GM12892 (cell line): ENCODE data around the gene PDE1C.

Experiments
- POLR2A ChIP-seq: IDR thresholded peaks from 2 replicates; pipeline ENCODE4 v1.6.1; 2011; ENCODE audit warnings: low read depth, low read length, control low read depth
- POLR2AphosphoS5 ChIP-seq: IDR thresholded peaks from 2 replicates; pipeline ENCODE4 v1.6.1; 2011; ENCODE audit warnings: low read depth, low read length, control low read depth
- TAF1 ChIP-seq: IDR thresholded peaks from 2 replicates; pipeline ENCODE4 v1.6.1; 2011; ENCODE audit warnings: low read depth, mild to moderate bottlenecking, control low read depth, low read length, borderline replicate concordance

DNA sequence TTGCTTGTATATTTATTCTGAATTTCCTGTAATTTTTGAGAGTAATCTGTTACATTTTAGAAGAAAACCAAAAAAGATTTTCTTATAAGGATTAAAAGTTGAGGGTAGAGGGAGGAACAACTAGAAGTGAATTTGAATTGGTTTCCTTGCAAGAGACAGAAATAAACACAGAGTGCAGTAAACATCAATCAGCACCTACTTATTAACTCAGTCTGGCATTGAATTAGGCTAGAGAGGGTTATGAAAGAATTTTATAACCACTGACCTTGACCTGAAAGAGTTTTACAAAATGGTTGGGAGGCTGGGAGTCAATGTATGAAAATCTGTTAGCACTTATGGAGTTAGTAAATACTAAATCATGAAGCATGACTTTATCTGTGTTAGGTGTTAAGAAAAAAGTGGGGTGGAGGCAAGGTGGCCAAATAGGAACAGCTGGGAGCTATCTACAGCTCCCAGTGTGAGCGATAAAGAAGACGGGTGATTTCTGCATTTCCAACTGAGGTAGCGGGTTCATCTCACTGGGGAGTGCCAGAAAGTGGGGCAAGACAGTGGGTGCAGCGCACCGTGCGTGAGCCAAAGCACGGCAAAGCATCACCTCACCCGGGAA is 106.5 kb downstream of the PDE1C start:
- TF ChIP-seq POLR2AphosphoS5 (no peak), POLR2A (no peak), TAF1 (no peak)
